Measurements from ENCODE around the gene APLNR. TPM values are rescaled to one million over a fixed set of nuclear protein-coding genes. Genes with fewer than 3 reads are reported as not detected.

Gene APLNR
- total RNA-seq, 2 experiments from 2014 or later, result not detected

DNA sequence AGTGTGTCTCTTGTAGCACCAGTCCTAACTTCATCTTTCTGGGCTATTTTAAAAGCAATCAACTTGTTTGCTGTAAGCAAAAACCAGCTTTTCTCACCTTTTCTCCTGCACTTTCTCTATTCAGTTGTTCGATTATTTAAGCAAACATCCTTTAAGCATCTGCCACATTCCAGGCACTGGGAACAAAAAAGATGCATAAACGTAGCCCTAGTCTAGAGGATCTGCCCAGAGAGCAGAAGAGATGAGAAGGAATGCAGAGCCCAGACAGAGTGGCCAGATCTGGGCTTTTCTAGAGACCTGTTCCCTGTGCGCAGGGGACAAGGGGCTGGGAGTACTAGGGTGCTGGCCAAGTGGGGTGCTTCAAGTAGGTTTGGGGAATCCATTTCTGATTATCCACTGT is 8.4 kb downstream of the APLNR start:
- DNase-seq (ENCODE audit: low spot score), result no peak
- Histone ChIP-seq H3K4me3 (ENCODE audit: low read depth, low read length, poor library complexity, severe bottlenecking) (no peak overlapping the region), H3K79me2 (ENCODE audit: insufficient read depth, low read depth, low read length) (no peaks in the 10 kb centered on the region), H3K4me1 (ENCODE audit: insufficient read depth, low read length, poor library complexity, severe bottlenecking) (no peaks in the 10 kb centered on the region), H3K9me3 (ENCODE audit: low read length) (no peaks in the 10 kb centered on the region), H3K4me2 (ENCODE audit: low read length) (no peak overlapping the region), H3K27ac (ENCODE audit: low read depth, low read length, poor library complexity, severe bottlenecking) (no peak overlapping the region), H4K20me1 (ENCODE audit: insufficient read depth, low read length) (no peaks in the 10 kb centered on the region), H2AFZ (ENCODE audit: low read length) (no peak overlapping the region), H3K9me2 (ENCODE audit: insufficient read depth, low read length) (no peaks in the 10 kb centered on the region), H3K36me3 (ENCODE audit: insufficient read depth, low read length) (no peaks in the 10 kb centered on the region)
- CTCF ChIA-PET (ENCODE audit: unreplicated experiment), result no interaction called here
- intact Hi-C loops (cut with micrococcal nuclease; ENCODE audit: unreplicated experiment), result no loop called here
- no TSS peak for BruUV-seq (replicated peaks)
- POLR2A ChIA-PET, result no interaction called here
- TF ChIP-seq EZH2phosphoT487 (IDR thresholded peaks at IDR 0.05; ENCODE audit: borderline replicate concordance, low read depth, low read length) (no peak), CTCF (conservative IDR thresholded peaks at IDR 0.05; ENCODE audit: low read length) (no peak)

DNA sequence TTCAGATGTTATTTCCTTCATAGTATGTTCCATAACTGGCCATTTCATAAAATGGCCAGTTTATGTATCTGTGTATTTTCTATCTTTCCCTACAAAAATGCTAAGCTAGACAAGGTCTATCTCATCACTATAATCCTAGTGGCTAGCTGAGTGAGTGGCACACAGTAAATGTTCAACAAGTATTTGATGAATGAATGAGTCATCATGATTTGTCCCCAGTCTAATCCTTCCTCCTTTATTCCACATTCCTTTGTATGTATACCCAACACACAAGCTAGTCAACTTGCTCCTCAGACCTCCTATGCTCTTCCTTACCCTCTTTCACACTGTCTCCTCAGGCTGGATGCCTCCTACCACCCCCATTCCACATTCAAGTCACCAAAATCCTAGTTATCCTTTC is 12.5 kb downstream of the APLNR start:
- Histone ChIP-seq H3K36me3 (ENCODE audit: insufficient read depth, low read length) (no peaks in the 10 kb centered on the region), H3K79me2 (ENCODE audit: insufficient read depth, low read depth, low read length) (no peaks in the 10 kb centered on the region), H2AFZ (ENCODE audit: low read length) (no peak overlapping the region), H3K9me2 (ENCODE audit: insufficient read depth, low read length) (no peaks in the 10 kb centered on the region), H4K20me1 (ENCODE audit: insufficient read depth, low read length) (no peaks in the 10 kb centered on the region), H3K4me3 (ENCODE audit: low read depth, low read length, poor library complexity, severe bottlenecking) (no peak overlapping the region), H3K9me3 (ENCODE audit: low read length) (no peaks in the 10 kb centered on the region), H3K4me1 (ENCODE audit: insufficient read depth, low read length, poor library complexity, severe bottlenecking) (no peaks in the 10 kb centered on the region), H3K4me2 (ENCODE audit: low read length) (no peak overlapping the region), H3K27ac (ENCODE audit: low read depth, low read length, poor library complexity, severe bottlenecking) (no peak overlapping the region)
- TF ChIP-seq EZH2phosphoT487 (IDR thresholded peaks at IDR 0.05; ENCODE audit: borderline replicate concordance, low read depth, low read length) (no peak), CTCF (conservative IDR thresholded peaks at IDR 0.05; ENCODE audit: low read length) (no peak)
- intact Hi-C loops (cut with micrococcal nuclease; ENCODE audit: unreplicated experiment), result no loop called here
- DNase-seq (ENCODE audit: low spot score), result no peak
- no TSS peak for BruUV-seq (replicated peaks)
- ChIA-PET POLR2A (interaction anchor here (0.6 to 1.0 kb wide), 2 partner anchors 8 to 35 kb away, joined by 3 to 4 read pairs; no protein-coding TSS in a partner anchor), CTCF (ENCODE audit: unreplicated experiment) (interaction anchor here (0.5 kb wide), 1 partner anchor 36 kb away, joined by 3 read pairs; no protein-coding TSS in a partner anchor)

GRCh38 chr11:57224128-57224527 is 12.9 kb downstream of the APLNR start:
- Histone ChIP-seq H2AFZ (ENCODE audit: low read length) (no peak overlapping the region), H3K4me3 (ENCODE audit: low read depth, low read length, poor library complexity, severe bottlenecking) (no peak overlapping the region)
- BruUV-seq (replicated peaks), result no TSS peak

More at GRCh38 chr11:57224128-57224527, 12.9 kb downstream of the APLNR start:
- intact Hi-C loops (cut with micrococcal nuclease; ENCODE audit: unreplicated experiment), result no loop called here
- POLR2A ChIA-PET, result interaction anchor here (1.0 kb wide), 1 partner anchor 8 kb away, joined by 3 read pairs; no protein-coding TSS in a partner anchor
- Histone ChIP-seq H3K27ac (ENCODE audit: low read depth, low read length, poor library complexity, severe bottlenecking) (no peak overlapping the region), H3K4me2 (ENCODE audit: low read length) (no peak overlapping the region), H3K36me3 (ENCODE audit: insufficient read depth, low read length) (no peaks in the 10 kb centered on the region), H3K4me1 (ENCODE audit: insufficient read depth, low read length, poor library complexity, severe bottlenecking) (no peaks in the 10 kb centered on the region), H3K9me2 (ENCODE audit: insufficient read depth, low read length) (no peaks in the 10 kb centered on the region), H3K9me3 (ENCODE audit: low read length) (no peaks in the 10 kb centered on the region), H4K20me1 (ENCODE audit: insufficient read depth, low read length) (no peaks in the 10 kb centered on the region), H3K79me2 (ENCODE audit: insufficient read depth, low read depth, low read length) (no peaks in the 10 kb centered on the region)
- CTCF ChIA-PET (ENCODE audit: unreplicated experiment), result no interaction called here
- DNase-seq (ENCODE audit: low spot score), result no peak
- TF ChIP-seq EZH2phosphoT487 (IDR thresholded peaks at IDR 0.05; ENCODE audit: borderline replicate concordance, low read depth, low read length), result no peak
- no peak for TF ChIP-seq CTCF (conservative IDR thresholded peaks at IDR 0.05; ENCODE audit: low read length)
